HG03045 (cell line): ENCODE measurements around the gene TMEM37.

Experiments
- ATAC-seq: cut with Tn5 transposase; IDR thresholded peaks from one replicate; pipeline ENCODE4 v1.9.1; 2021; ENCODE audit warnings: mild to moderate bottlenecking, moderate library complexity; ENCODE audit not compliant: unreplicated experiment

TMEM37 gene

DNA sequence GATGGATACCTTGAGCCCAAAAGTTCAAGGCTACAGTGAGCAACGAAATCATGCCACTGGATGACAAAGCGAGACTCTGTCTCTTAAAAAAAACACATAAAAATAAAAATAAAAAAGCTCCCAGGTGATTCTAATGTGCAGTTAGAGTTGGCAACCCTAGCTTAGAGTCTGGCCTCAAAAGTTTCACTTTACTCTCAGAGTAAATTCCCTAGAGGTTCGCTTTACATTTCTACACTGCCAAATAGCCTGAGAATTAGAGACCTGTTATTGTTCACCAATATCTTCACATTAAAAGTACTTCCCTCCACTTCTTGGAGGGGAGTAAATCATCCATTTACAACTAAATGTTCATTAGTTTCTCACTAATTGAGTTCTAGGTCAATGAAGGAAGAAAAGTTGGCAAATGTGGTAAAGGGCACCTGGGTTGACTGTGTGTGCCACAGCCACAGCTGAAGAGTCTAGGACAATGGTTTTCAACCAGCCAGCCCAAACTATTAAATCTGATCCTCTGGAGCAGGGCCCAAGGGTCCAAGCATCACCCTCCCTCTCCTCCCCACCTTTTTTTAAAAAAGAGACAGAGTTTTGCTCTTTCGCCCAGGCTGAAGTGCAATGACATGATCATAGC, 15.2 kb upstream of the TMEM37 start:
- ATAC-seq = no peak

DNA sequence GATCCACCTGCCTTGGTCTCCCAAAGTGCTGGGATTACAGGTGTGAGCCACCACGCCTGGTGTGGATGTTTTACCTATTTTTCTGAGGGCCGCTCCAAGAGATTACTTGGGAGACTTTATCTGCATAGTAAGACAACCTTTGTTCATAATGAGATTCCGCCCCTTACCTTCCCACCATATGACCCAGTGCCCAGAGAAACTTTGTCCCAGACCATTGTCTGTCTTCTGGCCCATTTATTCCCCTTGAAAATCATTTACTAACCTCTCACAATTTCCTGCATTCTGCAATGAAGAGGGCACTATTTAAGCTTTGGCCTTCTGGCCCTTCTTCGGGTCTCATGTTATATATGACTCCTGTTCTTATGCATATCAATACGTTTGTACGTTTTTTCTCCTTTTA, 13.7 kb upstream of the TMEM37 start:
- no peak for ATAC-seq

DNA sequence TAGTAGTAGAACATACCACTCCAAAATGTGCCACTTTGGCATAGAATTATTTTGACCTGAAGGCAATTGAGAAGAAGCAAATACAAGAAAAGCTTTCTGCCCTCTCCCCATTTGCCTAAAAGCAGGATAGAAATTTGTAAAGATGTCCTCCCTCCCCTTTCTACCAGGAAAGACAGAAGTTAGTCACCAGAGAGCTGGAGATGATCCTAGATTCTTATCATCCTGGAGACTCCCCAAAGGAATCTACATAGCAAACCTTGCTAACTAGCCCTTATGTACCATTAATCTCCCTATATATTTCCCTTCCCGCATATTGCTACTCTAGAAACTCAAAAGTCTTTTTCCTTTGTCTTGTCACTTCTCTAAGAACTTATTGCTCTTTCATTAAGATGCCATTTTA, 12.6 kb upstream of the TMEM37 start:
- ATAC-seq = no peak

DNA sequence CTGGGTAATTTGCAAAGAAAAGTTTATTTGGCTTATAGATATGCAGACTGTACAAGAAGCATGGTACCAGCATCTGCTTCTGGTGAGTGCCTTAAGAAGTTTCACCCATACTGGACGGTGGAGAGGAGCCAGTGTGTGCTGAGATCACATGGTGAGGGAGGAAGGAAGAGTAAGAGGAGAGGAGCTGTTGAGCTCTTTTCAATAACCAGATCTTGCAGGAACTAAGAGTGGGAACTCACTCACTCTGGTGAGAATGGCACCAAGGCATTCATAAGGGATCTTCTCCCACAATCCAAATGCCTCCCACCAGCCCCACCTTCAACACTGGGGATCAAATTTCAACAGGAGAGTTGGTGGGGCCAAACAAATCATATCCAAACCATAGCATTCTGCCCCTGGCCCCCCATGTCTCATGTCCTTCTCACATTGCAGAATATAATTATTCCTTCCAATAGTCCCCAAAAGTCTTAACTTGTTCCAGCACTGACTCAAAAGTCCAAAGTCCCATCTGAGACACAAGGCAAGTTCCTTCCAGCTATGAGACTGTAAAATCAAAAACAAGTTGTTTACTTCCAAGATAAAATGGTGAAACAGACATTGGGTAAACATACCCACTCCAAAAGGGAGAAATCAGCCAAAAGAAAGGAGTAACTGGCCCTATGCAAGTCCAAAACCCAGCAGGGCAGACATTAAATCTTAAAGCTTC, 11.7 kb upstream of the TMEM37 start:
- no peak for ATAC-seq

DNA sequence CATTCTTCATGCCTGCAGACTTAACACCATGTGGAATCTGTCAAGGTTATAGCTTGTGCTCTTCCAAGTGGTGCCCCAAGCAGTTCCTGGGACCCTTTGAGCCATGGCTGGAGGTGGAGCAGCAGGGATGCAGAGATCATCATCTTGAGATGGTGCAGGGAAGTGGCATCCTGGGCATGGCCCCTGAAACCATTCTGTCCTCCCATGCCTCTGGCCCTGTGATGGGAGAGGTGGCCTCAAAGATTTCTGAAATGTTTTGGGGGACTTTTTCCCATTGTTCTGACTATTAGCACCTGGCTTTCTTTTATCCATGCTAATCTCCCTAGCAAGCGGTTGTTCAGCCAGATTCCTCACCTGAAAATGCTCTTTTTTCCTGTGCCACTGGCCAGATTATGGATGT, 10.3 kb upstream of the TMEM37 start:
- ATAC-seq = no peak

DNA sequence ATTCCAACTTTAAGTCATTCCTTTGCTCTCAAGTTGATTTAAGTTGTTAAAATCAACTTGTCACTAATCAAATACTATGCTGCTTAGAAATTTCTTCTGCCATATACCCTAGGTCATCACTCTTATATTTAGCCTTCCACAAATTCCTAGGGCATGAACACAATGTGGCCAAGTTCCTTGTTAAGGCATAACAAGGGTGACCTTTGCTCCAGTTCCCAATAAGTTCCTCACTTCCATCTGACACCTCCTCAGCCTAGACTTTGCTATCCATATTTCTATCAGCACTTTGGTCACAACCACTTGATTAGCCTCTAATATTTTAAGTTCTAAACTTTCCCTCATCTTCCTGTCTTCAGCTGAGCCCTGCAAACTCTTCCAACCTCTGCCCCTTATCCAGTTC, 9.9 kb upstream of the TMEM37 start:
- no peak for ATAC-seq

DNA sequence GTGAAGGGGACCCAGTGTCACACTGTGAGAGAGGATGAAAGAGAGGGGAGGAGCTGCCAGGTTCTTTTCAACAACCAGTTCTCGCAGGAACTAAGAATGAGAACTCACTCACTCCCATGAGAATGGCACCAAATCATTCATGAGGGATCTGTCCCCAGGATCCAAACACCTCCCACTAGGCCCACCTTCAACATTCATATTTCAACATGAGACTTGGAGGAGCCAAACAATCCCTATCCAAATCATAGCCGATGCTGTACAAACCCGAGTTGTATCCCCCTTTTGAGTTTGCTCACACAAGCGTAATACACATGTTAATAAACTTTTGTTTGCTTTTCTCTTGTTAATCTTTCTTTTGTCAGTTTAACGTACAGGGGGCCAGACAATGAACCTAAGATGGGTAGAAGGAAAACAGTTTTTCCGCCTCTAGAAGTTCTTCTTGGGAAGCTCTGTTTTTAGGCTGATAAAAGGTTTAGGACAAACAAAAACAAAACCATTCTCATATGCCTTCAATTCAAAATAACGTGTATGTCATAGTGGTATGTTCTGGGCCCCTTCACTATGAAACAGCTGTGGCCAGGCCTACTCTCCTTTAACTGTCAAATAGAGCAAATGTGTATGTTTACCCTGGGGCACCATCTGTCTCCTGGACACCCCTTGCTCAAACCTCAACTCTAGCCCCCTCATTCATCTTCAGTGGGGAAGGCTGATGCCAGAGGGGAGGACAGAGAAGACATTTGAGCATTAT, 9.1 kb upstream of the TMEM37 start:
- no peak for ATAC-seq

DNA sequence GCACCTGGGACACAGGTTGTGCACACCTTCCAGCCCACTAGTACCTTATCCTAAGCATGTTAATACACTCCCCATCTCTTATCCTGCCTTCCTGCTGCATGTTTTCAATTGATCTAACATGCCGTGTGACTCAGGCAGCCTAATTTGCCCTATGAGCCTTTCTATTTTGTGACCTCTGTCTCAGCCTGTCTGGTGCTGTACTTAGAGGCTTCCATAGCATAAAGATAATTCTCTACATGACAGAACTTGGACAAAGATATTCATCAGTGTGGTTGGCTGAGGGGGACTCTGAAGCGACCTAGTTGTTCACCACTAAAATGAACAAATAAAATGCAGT, 8.6 kb upstream of the TMEM37 start:
- no peak for ATAC-seq

DNA sequence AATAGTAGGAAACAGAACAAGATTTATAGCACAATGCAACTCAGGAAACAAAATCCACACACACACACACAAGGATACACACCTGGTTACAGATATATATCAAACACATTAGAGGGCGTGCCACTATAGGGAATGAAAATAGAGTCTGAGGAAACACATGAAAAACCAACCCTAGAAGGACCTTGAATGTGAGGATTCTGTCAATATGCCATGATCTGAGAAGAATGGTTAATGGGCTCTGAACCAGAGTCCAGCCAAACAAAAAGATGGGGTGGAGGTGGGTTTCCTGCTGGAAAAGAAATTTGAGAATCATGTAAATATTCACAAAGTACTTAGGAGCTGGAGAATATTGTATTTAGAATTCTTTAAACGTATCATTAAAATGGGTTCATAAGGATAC, 7.8 kb upstream of the TMEM37 start:
- no peak for ATAC-seq

DNA sequence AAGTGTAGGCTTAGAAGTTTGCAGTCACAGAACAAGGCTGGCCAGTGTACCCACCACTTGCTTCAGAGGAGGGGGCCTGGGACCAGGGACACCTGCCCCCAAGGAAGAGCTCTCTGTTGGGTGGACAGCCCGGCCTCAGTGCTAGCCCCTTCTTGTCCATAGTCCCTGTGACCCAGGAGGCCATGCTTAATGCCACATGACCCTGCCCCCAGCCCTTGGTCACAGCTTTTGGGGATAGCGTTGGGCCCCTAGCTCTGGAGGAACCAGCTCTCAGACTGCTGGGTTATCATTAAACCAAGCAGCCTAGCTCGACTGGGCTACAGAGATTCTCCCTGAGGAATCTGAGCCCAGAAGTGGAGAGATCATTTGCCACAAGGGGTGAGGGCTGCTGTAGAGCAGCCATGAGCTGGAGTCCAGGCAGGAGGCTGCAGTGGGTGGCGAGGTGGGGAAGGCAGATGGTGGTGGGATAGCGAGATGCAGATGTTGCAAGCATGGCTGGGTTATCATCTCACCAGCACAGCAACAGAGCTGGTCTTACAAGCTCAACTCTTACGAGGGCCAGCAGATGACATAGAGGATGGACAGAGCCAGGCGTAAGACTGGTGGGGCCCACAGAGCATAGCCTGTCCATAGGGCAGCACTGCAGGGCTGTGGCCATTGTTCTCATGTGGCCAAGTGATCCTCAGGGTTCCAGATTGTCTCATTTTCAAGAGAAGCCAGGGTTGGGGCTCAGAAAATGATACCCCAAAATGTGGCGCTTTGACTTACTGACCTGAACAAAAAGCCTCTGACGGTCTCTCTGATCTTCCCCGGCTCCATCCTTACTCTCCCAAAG, 7.2 kb upstream of the TMEM37 start:
- ATAC-seq = no peak

DNA sequence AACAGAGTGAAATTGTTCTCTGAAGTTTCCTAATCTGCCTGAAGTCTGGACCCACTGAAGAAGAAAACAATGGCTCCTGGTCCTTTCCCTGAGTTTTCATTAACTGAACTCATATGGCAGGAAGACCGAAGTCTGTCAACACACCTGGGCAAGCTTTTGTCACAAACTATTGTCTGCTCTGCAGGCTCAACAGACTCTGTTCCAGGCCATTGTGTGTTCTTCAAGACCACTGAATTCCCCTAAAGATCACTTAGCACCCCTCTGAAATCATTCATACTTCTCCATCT, 6.6 kb upstream of the TMEM37 start:
- no peak for ATAC-seq

DNA sequence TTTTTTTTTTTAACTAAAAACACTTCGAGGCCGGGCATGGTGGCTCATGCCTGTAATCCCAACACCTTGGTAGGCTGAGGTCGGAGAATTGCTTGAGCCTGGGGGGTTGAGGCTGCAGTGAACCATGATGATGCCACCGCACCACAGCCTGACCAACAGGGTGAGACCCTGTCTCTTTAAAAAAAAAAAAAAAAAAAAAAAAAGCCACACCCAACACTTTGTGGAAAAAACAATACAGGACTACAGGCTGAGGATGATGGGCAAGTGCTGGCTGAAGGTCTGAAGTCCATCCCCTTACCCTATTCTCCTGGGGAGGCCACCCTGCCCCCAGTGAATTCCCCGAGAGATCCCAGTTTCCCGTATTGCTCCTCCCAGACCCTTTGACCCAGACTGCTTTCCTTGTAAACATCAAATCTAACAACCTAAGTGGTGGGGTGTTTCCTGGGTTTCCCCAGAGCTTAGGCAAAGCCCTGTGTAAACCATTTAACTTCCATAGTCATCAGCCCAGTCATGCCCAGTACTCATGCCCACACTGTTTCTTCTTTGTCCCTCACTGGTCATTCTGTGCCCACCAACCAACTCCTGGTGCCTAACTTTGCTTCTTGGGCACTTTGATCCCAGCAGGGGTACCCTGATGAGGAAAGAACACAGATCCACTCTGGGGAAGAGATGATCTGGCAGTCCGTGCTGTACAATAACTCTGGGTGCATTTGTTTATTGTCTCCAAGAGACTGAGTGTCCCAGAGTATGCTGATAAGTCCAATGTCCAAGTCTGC, 5.8 kb upstream of the TMEM37 start:
- no peak for ATAC-seq

DNA sequence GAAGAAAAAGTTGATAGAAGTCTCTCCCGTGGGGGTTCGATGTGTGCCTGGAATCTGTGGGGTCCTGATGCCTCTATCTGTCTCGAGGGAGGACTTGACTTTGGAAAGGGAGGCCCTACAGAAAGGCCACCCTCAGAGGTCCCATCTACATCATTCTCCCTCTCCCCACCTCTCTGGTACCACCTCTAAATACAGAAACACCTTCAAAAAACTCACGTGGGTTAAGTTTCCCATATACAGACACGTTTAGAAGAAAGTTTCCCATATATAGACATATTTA, 5.3 kb upstream of the TMEM37 start:
- ATAC-seq = no peak

DNA sequence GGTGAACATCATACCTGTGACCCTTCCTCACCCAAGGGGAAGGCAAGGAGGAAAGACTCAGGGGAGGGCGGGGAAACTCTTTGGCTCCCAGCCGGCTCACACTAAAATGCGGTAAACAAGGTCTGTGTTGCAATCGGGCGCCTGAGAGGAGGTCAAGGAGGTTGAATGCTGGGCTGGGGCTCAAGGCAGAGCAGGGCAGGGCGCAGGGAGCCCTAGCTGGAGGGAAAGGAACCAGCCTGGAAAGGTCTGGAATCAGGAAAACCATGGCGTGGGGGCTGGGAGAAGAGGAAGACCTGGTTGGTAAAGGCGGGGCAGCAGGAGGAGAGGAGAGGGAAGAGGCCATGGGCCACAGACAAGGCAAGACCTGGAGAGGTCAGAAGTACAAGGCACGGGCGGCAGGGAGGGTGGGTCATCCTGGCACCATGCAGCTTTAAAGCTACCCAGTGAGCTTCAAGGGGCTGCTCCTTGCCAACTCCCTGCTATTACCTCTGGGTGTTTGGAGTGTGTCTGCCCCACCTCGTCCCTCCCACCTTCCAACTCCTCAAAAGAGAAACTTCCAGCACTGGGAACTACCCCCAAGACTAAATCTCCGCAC, 4.8 kb upstream of the TMEM37 start:
- ATAC-seq = no peak

DNA sequence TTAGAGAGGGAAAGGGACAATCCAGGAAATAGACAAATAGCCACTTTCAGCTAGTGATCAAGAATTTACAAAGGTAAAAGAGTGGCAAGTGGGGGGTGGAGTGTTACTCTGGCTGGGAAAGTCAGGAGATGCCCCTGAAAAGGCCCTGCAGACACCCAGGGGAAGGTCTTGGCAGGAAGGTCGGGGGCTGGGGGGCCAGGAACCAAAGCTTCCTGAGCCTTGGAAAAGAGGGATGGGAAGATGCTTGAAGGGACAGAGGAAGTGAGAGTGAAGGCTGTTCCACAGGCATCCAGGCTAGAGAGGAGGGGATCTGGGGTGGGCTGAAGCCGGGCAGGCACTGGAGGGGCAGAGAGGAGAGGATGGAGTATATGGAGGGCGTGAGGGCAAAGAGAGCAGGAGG, 3.9 kb upstream of the TMEM37 start:
- ATAC-seq = no peak

DNA sequence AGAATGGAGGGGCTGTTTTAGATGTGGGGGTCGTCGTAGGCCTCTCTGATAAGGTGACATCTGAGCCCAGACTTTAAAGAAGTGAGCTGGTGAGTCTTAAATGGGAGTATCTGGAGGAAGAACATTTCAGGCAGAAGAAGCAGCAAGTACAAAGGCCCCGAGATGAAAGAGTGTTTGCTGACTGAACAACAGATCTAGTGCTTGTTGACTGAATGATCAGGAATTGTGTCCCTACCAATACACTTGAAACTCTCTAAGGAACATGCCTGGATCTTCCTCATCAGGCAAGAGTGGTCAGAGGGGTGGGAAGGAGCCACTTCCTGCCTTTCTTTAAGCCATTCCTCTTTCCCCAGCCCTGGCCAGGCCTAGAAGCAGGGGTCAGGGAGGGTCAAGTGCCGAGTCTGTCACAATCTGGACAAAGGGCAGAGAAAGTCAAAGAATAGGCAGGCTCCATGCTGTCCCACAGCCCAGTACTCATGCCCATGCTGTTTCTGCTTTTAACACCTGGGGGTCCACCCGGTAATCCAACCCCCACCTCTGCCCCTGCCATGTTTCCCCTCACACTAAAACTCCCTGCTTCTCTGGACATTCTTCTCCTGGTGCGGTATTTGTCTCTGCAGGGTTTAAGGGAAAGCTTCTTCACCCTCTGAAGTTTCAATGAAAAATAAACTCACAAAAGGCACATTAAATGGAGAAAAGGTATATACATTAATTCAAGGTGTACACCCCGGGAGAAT, 3.0 kb upstream of the TMEM37 start:
- no peak for ATAC-seq

DNA sequence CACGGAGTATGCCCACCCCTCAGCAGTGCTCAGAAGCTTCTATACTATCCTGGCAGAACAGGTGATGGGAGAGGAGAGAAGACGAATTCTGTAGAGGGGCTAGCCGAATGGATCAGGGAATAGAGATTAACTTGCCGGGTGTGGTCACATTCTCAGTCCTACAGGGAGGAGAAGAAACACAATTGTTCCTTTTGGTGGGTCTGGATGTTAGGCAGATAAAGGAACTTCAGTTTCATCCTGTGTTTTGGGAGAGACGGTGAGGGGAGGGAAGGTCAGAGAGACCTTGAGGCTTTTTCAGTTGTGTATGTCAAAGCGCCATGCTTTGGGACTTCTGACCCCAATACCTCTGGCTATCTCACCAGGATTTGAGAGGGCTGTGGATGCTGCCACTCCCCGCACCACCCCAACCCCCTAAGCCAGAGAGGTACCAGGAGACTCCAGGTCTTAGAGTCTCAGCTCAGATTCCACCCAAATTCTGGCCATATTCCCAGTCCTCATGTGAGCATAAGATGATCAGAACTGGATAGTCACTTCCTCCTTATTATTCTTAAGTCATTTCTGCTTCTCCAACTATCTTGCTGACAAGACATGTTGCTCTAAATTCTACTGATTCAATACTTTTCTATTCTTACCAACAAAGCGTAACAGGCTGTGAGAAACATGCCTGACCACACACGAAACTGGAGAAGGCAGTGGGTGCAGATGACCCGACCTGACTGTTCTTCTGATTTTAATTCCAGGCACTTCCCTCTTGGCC, 2.3 kb upstream of the TMEM37 start:
- ATAC-seq = no peak

DNA sequence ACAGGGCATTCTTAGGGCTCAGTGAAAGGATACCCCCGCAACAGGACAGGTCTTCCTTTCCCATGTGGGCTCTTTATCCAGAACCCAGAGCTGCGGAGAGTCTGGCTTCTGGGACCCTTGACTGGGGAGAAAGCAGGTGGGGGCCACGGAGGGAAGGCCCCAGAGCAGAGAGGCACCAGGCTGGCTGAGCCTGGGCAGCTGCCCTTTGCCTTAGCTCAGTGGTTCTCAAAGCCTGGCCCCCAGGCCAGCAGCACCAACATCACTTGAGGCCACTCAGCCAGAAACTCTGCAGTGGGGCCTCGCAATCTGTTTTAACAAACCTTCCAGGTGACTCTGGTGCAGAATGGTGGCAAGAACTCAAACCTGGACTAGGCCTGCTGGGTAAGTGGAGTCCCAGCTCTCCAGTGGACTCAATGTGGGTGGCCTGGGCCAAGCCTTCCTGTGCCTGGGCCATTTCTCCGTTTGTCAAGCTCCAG, 1.6 kb upstream of the TMEM37 start:
- no peak for ATAC-seq
